Measurements from ENCODE around the gene RIMS1. TPM values are rescaled to one million over a fixed set of nuclear protein-coding genes. Genes with fewer than 3 reads are reported as not detected.

Gene RIMS1
- total RNA-seq, 1 donor from 2014 or later, result 0.17 TPM

GRCh38 chr6:72386324-72386723, 500.0 kb downstream of the RIMS1 start:
- TF ChIP-seq, protein P1, sequence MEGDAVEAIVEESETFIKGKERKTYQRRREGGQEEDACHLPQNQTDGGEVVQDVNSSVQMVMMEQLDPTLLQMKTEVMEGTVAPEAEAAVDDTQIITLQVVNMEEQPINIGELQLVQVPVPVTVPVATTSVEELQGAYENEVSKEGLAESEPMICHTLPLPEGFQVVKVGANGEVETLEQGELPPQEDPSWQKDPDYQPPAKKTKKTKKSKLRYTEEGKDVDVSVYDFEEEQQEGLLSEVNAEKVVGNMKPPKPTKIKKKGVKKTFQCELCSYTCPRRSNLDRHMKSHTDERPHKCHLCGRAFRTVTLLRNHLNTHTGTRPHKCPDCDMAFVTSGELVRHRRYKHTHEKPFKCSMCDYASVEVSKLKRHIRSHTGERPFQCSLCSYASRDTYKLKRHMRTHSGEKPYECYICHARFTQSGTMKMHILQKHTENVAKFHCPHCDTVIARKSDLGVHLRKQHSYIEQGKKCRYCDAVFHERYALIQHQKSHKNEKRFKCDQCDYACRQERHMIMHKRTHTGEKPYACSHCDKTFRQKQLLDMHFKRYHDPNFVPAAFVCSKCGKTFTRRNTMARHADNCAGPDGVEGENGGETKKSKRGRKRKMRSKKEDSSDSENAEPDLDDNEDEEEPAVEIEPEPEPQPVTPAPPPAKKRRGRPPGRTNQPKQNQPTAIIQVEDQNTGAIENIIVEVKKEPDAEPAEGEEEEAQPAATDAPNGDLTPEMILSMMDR (conservative IDR thresholded peaks at IDR 0.05; ENCODE audit: low read depth, low read length), result no peak
- H3K4me3 ChIP-seq (ENCODE audit: low read depth, low read length), result no peak overlapping the region
- no peak for DNase-seq (ENCODE audit: low read depth)

DNA sequence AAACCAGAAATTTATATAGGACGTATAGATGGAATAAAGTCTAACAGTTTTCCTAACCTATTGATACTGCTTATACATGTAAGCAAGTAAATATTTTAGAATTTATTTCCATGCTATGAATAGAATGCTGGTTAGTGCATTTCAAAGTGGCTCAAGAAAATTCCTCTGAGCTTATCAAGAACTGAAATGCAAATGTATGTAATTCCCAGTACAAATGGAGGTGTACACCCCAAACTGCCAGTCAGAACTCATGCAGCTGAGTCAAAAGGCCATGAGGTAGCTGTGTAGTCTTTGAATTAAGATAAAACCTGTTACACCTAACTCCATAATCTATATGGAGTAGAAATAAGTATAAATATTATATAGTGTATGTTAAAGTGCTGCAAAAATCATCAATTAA, 503.3 kb downstream of the RIMS1 start:
- no peak for DNase-seq (ENCODE audit: low read depth)
- no peak overlapping the region for H3K4me3 ChIP-seq (ENCODE audit: low read depth, low read length)
- TF ChIP-seq, protein P1 (conservative IDR thresholded peaks at IDR 0.05; ENCODE audit: low read depth, low read length), result no peak

DNA sequence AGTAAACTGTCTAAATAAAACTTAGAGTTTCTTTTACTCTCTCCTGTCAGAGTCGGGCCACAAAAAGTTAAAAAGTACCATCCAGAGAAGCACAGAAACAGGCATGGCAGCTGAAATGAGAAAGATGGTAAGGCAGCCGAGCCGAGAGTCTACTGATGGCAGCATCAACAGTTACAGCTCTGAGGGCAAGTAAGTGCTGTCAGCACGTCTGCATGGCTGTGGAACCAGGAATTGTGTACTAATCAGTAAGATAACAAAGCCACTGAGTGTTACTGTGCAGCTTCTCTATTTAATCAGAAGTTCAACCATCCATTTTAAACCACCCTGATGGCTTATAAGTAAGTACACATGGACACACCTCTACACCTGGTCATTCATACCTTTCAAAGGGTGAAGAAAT, 504.2 kb downstream of the RIMS1 start:
- DNase-seq (ENCODE audit: low read depth), result no peak
- TF ChIP-seq, protein P1 (conservative IDR thresholded peaks at IDR 0.05; ENCODE audit: low read depth, low read length), result no peak
- H3K4me3 ChIP-seq (ENCODE audit: low read depth, low read length), result no peak overlapping the region

DNA sequence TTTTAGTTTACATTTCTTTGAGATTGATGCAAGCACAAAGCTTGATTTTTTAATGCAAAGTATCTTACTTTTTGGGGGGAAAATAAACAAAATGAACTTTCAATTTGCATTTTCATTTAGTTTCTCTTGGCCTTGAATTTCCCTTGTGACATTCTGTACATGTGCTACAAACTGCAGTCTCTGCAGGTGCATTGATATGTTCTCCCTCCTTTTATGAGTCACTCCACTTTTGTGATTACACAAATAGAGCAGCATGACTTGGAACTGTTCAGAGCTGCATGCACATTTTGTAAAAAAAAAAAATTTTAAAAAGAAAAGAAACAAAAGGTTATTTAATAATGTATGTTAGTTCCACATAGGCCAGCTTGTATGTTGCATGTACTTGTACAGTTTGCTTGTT, 515.5 kb downstream of the RIMS1 start:
- TF ChIP-seq, protein P1 (conservative IDR thresholded peaks at IDR 0.05; ENCODE audit: low read depth, low read length), result no peak
- no peak for DNase-seq (ENCODE audit: low read depth)
- H3K4me3 ChIP-seq (ENCODE audit: low read depth, low read length), result no peak overlapping the region

- H3K4me3 ChIP-seq (ENCODE audit: low read depth, low read length), result no peak overlapping the region
- DNase-seq (ENCODE audit: low read depth), result no peak
These were observed 517.1 kb downstream of the RIMS1 start for GRCh38 chr6:72403413-72403812.

GRCh38 chr6:72406517-72406916, 520.2 kb downstream of the RIMS1 start:
- no peak for DNase-seq (ENCODE audit: low read depth)
- H3K4me3 ChIP-seq (ENCODE audit: low read depth, low read length), result no peak overlapping the region
- TF ChIP-seq, protein P1 (conservative IDR thresholded peaks at IDR 0.05; ENCODE audit: low read depth, low read length), result no peak

More at GRCh38 chr6:72403413-72403812, 517.1 kb downstream of the RIMS1 start:
- TF ChIP-seq, protein P1 (conservative IDR thresholded peaks at IDR 0.05; ENCODE audit: low read depth, low read length), result no peak

GRCh38 chr6:72410769-72411168, 524.4 kb downstream of the RIMS1 start:
- no peak overlapping the region for H3K4me3 ChIP-seq (ENCODE audit: low read depth, low read length)
- DNase-seq (ENCODE audit: low read depth), result no peak
- TF ChIP-seq, protein P1 (conservative IDR thresholded peaks at IDR 0.05; ENCODE audit: low read depth, low read length), result no peak

Measured in epithelial cell of proximal tubule (primary cell).